Forelimb muscle (tissue), 1 donor: ENCODE results near the gene KPNA3. TPM values are rescaled to one million over a fixed set of nuclear protein-coding genes. Genes with fewer than 3 reads are reported as not detected.
"Not testable (repeated sequence)": the region's sequence is repeated elsewhere in the genome, so short reads cannot be mapped to it uniquely, and the experiment has no call there.

Experiments
- DNase-seq: peaks from one replicate; pipeline ENCODE4 v3.0.0-alpha.2; 2013; ENCODE audit warnings: low read depth
- polyA plus RNA-seq: library from polyadenylated mRNA; unstranded; fragments of 120-200 nt; gene quantifications from one replicate; pipeline ENCODE4 v1.2.1, GENCODE V29; 2013; ENCODE audit not compliant: insufficient read length

KPNA3 gene
- polyA plus RNA-seq, 1 donor: 40.0 TPM

DNA sequence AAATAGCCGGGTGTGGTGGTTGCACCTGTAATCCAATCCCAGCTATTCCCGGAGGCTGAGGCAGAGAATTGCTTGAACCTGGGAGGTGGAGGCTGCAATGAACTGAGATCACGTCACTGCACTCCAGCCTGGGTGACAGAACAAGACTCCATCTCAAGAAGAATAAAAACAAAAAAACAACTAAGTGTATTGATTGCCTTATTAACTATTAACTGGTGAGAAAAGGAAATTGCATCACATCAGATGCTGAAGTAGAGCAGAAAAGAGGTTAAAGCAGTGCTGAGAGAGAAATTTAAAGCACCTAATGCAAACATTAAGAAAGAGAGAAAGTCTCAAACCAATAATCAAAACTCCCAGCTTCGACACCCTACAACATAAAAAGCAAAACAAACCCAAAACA lies 38.3 kb downstream of the KPNA3 start:
- DNase-seq: no peak

DNA sequence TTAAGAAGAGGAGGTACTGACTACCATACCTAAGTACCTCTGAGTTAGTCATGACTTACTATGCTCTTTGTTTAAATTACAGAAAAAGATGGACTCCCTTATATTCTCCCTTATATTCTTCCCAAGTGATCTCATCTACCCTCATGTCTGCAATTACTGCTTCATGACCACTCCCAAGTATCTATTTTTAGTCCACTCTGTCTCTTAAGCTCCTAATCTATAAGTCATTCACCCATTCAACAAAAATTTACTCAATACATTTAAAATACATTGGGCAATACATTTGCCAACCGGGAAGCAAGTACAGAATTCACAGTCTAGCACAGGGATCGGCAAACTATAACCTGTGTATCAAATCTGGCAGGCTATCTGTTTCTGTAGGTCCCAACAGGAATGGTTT lies 42.6 kb downstream of the KPNA3 start:
- DNase-seq: no peak

- DNase-seq: no peak
Observed at GRCh38 chr13:49746111-49746510, 46.4 kb downstream of the KPNA3 start.

- DNase-seq: no peak
Observed at GRCh38 chr13:49740870-49741269, 51.6 kb downstream of the KPNA3 start.

DNA sequence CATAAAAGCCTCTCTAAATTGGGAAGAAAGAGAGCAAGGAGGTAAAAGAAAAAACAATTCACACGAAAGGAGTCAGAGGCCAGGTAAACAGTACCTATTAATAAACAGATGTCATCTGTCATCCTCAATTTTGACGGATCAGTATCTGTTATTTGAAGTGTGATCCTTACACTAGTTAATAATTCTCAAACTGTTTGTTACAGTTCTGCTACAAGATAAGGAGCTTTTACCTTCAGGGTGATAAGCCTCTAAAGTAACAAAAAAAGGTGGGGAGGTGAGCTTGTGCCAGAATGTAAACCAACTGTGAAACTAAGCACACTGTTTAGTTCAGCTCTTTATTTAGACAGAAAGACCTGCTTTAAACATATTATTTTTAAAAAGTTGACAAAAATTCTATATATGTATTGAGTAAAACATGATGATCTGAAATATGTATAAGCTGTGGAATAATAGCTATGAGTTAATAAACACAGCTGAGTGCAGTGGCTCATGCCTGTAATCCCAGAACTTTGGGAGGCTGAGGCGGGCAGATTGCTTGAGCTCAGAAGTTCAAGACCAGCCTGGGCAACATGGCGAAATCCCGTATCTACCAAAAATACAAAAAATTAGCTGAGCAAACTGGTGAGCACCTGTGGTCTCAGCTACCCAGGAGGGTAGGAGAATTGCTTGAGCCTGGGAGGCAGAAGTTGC lies 52.8 kb downstream of the KPNA3 start:
- DNase-seq: no peak

DNA sequence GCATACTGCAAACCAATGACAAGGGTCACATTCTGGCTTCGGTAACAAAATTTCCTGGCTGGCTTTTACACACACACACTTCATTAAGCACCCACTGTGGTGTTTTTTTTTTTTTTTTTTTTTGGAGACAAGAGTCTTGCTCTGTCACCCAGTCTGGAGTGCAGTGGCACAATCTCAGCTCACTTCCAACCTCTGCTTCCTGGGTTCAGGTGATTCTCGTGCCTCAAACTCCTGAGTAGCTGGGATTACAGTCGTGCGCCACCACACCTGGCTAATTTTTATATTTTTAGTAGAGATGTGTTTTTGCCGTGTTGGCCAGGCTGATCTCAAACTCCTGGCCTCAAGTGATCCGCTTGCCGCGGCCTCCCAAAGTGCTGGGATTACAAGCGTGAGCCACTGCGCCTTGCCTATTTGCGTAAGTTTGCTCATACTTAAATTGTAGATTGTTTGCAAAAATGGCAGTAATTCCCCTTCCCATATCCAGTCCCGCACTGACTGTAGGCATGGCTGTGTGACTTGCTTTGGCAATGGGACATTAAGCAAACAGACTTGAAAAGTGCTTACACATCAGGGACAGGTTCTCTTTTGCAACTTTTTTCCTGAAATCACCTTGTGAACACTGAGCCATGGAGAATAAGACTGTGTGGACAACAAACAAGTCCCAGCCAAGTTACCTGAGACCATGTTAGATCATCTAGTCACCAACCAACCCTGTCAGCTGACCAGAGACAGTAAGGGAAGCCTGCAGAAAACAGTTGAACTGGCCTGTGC lies 59.1 kb downstream of the KPNA3 start:
- DNase-seq: no peak

- DNase-seq: no peak
Observed at GRCh38 chr13:49731766-49732165, 60.7 kb downstream of the KPNA3 start.

- DNase-seq: no peak
Observed at GRCh38 chr13:49716615-49717014, 75.9 kb downstream of the KPNA3 start.

GRCh38 chr13:49714757-49715156 lies 77.7 kb downstream of the KPNA3 start:
- DNase-seq: no peak

GRCh38 chr13:49711218-49711863 lies 81.1 kb downstream of the KPNA3 start:
- DNase-seq: no peak

- DNase-seq: not testable (repeated sequence)
Observed at GRCh38 chr13:49704264-49704663, 88.2 kb downstream of the KPNA3 start.

DNA sequence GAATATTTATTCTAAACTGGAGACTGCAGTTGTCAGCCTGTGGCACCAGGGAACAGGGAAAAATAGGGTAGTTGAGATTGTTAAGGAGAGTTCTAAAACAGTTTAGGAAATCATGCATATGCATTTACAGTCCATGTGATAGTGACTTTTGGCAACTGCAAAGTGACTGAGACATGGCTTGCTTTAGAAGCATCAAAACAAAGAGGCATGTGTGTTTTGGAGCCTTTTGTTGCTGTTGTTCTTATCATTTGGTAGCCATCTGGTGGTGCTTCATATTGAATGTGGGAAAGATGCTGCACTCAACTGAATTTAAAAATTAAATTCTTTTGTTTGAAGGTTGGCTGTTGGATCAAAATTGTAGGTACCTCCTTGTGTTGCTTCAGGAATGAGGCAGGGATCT lies 91.0 kb downstream of the KPNA3 start:
- DNase-seq: no peak

- DNase-seq: no peak
Observed at GRCh38 chr13:49697468-49697867, 95.0 kb downstream of the KPNA3 start.

GRCh38 chr13:49694446-49694845 lies 98.0 kb downstream of the KPNA3 start:
- DNase-seq: no peak

DNA sequence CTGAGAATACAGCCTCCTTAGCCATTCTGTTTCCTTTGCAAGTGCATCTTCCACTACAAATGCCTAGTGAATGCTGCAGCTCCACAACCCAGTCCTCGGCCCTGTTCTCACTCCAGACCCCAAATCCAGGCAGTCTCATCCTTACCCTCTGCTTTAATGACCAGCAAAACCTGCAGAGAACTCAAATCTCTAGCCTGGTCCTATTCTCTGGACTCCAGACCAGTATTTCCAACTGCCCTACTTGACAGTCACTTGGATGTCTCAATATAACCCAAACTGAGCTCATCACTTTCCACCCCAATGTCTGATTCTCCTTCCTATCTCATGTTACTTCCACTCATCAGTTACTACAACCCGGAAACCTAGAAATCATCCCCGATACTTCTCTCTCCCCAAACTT lies 98.6 kb downstream of the KPNA3 start:
- no peak for DNase-seq

DNA sequence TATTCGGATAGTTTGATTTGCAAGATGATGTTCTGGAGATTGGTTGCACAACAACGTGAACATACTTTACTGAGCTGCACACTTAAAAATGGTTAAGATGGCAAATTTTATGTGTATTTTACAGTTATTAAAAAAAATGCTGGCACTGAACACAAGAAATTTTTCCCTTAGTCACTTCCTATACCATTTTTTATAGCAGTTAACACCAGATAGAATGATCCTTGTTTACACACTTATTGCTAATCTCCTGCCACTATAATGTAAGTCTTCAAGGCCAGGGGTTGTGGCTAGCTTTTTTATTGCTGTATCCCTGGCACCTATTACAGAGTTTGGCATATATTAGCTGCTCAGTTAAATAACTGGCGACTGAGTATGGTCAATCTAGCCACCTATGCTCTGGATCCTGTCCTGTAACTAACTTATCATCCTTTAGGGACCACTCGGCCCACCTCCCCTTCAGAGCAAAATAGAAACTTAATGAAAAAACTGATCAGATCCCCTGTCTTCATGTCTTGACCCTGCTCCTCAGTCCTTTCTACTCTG lies 99.2 kb downstream of the KPNA3 start:
- DNase-seq: no peak

DNA sequence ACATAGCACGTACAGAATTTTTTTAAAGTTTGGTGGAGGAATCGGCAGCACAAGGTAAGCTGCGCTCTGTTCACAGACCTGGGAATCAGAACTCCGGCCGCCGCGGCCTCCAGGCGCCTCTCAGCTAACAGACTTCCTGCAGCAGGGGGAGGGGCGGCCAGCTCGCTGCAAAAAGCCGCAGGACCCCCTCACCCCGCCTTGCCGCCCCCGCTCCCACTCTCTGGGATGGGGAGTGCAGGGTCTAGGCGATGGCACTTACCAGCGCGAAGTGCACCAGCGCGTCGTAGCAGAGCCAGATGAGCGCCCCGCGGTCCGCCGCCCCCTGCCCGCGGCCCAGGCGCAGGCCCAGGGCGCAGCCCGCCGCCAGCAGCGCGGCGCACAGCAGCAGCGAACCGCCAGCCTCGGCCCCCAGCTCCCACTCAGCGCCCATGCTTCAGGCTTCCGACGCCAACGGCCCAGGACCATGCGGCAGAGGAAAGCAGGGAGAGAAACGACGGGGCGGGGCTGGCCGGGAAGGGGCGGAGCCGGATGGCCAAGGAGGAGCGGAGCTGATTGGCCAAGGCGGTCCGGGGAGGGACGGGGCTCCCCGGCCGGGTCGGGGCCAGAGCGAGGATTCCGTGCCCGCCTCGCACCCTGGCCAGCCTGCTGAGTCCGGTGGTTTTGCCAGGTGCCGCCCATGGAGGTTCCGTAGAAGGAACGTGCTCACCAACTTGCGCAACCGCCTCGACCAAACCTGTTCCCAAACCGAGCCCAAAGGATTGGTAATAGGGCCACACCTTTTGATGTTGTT lies 101.3 kb downstream of the KPNA3 start, which contains the start of gene EBPL:
Gene EBPL, minus strand, starts transcription at position 492 of the 790 bp plus-strand sequence. Its CDS starts 62 bp downstream, at position 430.
- DNase-seq: peak; percentile 54

- no peak for DNase-seq
Observed at GRCh38 chr13:49690133-49690994, 102.1 kb downstream of the KPNA3 start.

GRCh38 chr13:49683489-49683888 lies 109.0 kb downstream of the KPNA3 start:
- DNase-seq: no peak

DNA sequence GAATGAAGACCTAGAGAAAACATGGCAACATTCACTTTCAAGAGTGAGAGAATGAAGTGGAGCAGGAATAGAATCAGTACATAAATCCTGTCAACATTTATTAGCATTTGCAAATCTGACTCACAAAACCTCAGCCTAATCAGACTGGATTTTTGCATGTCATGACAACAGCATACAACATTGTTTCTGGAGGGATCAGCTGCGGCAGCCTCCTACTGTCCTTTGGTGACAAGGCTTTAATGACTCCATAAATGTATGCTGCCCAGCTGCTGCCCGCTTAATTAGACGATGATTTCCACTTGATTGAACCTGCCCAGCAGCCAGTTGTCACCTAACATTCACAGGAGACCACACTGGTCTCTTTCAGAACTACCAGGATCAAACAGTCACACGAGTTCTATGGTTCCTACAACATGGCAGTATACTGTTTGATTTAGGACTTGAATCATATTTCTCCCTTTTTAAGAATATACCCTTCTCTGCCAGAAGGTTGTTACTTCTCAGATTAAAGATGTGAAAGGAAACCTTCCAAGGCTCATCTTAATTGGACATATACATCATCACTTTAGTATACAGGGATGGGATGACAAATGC lies 110.5 kb downstream of the KPNA3 start:
- DNase-seq: no peak
